PC-9 (cell line): Measurements from ENCODE around the gene GMDS. TPM values are rescaled to one million over a fixed set of nuclear protein-coding genes. Genes with fewer than 3 reads are reported as not detected.

Experiments
- BruUV-seq: library from RNA; stranded (reverse); fragments of 400-500 nt; replicated peaks from 2 replicates; lab custom pipeline; 2021; lab: Mats Ljungman, UMichigan
- CTCF ChIA-PET: fragments of 300-600 bp; sonication (Branson Sonifier 250); formaldehyde crosslinking; loops from one replicate; lab custom pipeline; 2022; ENCODE audit warnings: antibody characterized with exemption; lab: Charles Lee
- POLR2A ChIA-PET: fragments of 300-600 bp; sonication (Branson Sonifier 250); formaldehyde crosslinking; loops from one replicate; lab custom pipeline; 2022; ENCODE audit warnings: antibody characterized with exemption; ENCODE audit not compliant: unreplicated experiment; lab: Charles Lee
- DNase-seq, 2 experiments: peaks; one replicate each; pipeline versions ENCODE4 v3.0.0 to v3.0.0-alpha.2; 2015 to 2022; ENCODE audit warnings: mixed read lengths in 1 of 2
- H2AFZ ChIP-seq: fragments of 200-600 bp; sonication (generic); 2 replicates; pipeline ENCODE4 v1.8.1; 2017; ENCODE audit warnings: antibody characterized with exemption
- H3F3A ChIP-seq: fragments of 200-600 bp; sonication (generic); 2 replicates; pipeline ENCODE4 v1.8.1; 2017; ENCODE audit warnings: antibody characterized with exemption, mild to moderate bottlenecking, low read depth; ENCODE audit not compliant: insufficient read depth
- H3K27ac ChIP-seq: fragments of 200-600 bp; sonication (generic); 2 replicates; pipeline ENCODE4 v1.6.1; 2016; ENCODE audit warnings: mixed run types
- H3K27me3 ChIP-seq: fragments of 200-600 bp; sonication (generic); 2 replicates; pipeline ENCODE4 v1.6.1; 2016; ENCODE audit warnings: low read depth, mixed run types; ENCODE audit not compliant: insufficient read depth
- H3K36me3 ChIP-seq: fragments of 200-600 bp; sonication (generic); 2 replicates; pipeline ENCODE4 v1.6.1; 2016; ENCODE audit warnings: low read depth, mixed run types
- H3K4me1 ChIP-seq: fragments of 200-600 bp; sonication (generic); replicated peaks from 2 replicates; pipeline ENCODE4 v1.6.1; 2016; ENCODE audit warnings: mixed run types; ENCODE audit not compliant: insufficient read depth
- H3K4me2 ChIP-seq: fragments of 200-600 bp; sonication (generic); 2 replicates; pipeline ENCODE4 v1.6.1; 2017; ENCODE audit warnings: mixed run types
- H3K4me3 ChIP-seq: fragments of 200-600 bp; sonication (generic); 2 replicates; pipeline ENCODE4 v1.6.1; 2016; ENCODE audit warnings: mixed run types
- H3K79me2 ChIP-seq: fragments of 200-600 bp; sonication (generic); 2 replicates; pipeline ENCODE4 v1.6.1; 2017; ENCODE audit warnings: low read depth, mixed run types
- H3K9me2 ChIP-seq: fragments of 200-600 bp; sonication (generic); 2 replicates; pipeline ENCODE4 v1.8.1; 2017; ENCODE audit warnings: mild to moderate bottlenecking; ENCODE audit not compliant: insufficient read depth
- H3K9me3 ChIP-seq: fragments of 200-600 bp; sonication (generic); 2 replicates; pipeline ENCODE4 v1.8.1; 2016; ENCODE audit warnings: low read depth; ENCODE audit not compliant: insufficient read depth
- H4K20me1 ChIP-seq: fragments of 200-600 bp; sonication (generic); 2 replicates; pipeline ENCODE4 v1.8.1; 2017; ENCODE audit not compliant: insufficient read depth
- EZH2 ChIP-seq: fragments of 200-600 bp; sonication (generic); IDR thresholded peaks from 2 replicates; pipeline ENCODE4 v1.8.0; 2017; ENCODE audit warnings: antibody characterized with exemption, low read depth
- intact Hi-C: fragments of 100-400 bp; cut with micrococcal nuclease; formaldehyde crosslinking; loops from one replicate; pipeline ENCODE4 v1.10.0; 2022; ENCODE audit not compliant: unreplicated experiment
- total RNA-seq: library from RNA; stranded (reverse); gene quantifications from 2 replicates; pipeline ENCODE4 v1.2.3, GENCODE V29; 2021
- TF ChIP-seq, protein P1 (sequence below): fragments of 200-600 bp; sonication (generic); conservative IDR thresholded peaks from 2 replicates; pipeline ENCODE4 v1.6.1; 2017; ENCODE audit warnings: mixed run types, antibody characterized with exemption, mild to moderate bottlenecking, moderate library complexity

The GMDS gene
- total RNA-seq, 1 experiment from 2014 or later: 30.1 TPM

DNA sequence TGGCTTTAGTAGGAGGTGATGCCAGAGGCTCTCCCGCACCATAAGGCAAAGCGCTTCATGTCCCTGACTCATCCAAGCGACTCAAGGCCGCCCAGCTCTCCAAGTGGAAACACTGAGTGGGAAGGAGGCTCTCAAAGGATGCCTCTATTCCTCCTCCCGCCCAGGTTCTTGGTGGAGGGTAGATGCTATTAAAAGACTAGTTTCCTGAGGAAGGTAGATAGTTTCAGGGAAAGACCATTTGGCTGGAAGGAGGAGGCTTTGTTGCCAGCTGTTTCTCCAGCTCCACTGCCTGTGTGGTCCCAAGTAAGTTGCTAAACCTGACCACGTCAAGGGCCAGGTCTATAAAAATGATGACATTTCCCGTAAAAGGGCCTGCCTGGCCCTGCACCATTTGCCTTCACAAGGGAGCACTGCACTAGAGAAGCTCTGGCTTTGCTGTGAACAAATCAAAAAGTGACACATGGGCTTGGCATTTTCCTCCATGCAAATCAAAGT lies 48.2 kb downstream of the GMDS start:
- H3F3A ChIP-seq: no peaks in the 10 kb centered on the region; the same call in 1 of the 2 replicates
- H3K27me3 ChIP-seq: no peaks in the 10 kb centered on the region
- TF ChIP-seq EZH2: no peak
- TF ChIP-seq, protein P1, sequence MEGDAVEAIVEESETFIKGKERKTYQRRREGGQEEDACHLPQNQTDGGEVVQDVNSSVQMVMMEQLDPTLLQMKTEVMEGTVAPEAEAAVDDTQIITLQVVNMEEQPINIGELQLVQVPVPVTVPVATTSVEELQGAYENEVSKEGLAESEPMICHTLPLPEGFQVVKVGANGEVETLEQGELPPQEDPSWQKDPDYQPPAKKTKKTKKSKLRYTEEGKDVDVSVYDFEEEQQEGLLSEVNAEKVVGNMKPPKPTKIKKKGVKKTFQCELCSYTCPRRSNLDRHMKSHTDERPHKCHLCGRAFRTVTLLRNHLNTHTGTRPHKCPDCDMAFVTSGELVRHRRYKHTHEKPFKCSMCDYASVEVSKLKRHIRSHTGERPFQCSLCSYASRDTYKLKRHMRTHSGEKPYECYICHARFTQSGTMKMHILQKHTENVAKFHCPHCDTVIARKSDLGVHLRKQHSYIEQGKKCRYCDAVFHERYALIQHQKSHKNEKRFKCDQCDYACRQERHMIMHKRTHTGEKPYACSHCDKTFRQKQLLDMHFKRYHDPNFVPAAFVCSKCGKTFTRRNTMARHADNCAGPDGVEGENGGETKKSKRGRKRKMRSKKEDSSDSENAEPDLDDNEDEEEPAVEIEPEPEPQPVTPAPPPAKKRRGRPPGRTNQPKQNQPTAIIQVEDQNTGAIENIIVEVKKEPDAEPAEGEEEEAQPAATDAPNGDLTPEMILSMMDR: no peak
- H4K20me1 ChIP-seq: no peaks in the 10 kb centered on the region
- no peak for DNase-seq
- H3K79me2 ChIP-seq: no peaks in the 10 kb centered on the region
- no peak overlapping the region for H3K4me3 ChIP-seq
- H3K4me2 ChIP-seq: no peak overlapping the region
- no TSS peak for BruUV-seq
- no peaks in the 10 kb centered on the region for H3K9me3 ChIP-seq
- H2AFZ ChIP-seq: no peak overlapping the region
- H3K27ac ChIP-seq: no peak overlapping the region
- H3K4me1 ChIP-seq: peaks cover 9% of the 10 kb centered on the region; the same call in 1 of the 2 replicates
- no peaks in the 10 kb centered on the region for H3K9me2 ChIP-seq
- H3K36me3 ChIP-seq: no peaks in the 10 kb centered on the region
- CTCF ChIA-PET: no interaction called here
- intact Hi-C loops: loop anchor here (2.0 to 5.0 kb wide), 5 partner anchors 48 to 600 kb away; partner anchors contain the start of gene GMDS
- POLR2A ChIA-PET: no interaction called here

DNA sequence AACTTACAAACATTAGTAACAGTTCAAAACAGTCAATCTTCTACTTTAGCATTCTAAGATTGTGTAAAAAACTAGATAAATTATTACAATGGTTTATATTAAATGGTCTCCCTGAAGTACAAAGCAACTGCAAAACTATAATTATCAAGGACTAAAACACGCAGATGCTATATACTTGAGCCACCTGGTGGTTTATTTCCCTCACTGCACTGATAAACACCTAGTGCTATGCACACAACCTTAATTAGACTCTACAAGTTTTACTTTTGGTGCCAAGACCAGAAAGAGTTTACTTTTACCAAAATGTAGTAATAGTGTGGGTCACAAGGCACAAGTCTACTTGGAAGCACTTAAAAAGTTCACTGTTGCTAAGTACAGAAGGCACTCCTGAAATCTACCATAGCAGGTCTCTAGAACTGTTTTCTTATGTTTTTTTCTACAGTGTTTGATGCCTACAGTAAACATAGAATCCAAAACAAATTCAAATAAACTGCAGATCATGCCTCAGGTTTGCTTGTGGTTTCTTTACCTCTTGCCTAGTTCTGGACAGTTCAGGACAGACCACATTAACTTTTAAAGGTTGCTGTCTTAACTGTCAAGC lies 49.2 kb downstream of the GMDS start:
- no peak overlapping the region for H2AFZ ChIP-seq
- H3K4me3 ChIP-seq: no peak overlapping the region
- H3K27me3 ChIP-seq: no peaks in the 10 kb centered on the region
- no peaks in the 10 kb centered on the region for H3K9me2 ChIP-seq
- peaks cover 9% of the 10 kb centered on the region; the same call in 1 of the 2 replicates for H3K4me1 ChIP-seq
- no peaks in the 10 kb centered on the region for H3K36me3 ChIP-seq
- POLR2A ChIA-PET: interaction anchor here (0.7 kb wide), 1 partner anchor 90 kb away, joined by 7 read pairs; no protein-coding TSS in a partner anchor
- no peaks in the 10 kb centered on the region for H3K79me2 ChIP-seq
- peak in 1 of 2 experiments; percentile 17 for DNase-seq
- no peaks in the 10 kb centered on the region; the same call in 1 of the 2 replicates for H3F3A ChIP-seq
- intact Hi-C loops: loop anchor here (1.0 to 5.0 kb wide), 6 partner anchors 49 to 599 kb away; partner anchors contain the start of gene GMDS
- no peaks in the 10 kb centered on the region for H4K20me1 ChIP-seq
- no peak overlapping the region for H3K4me2 ChIP-seq
- H3K27ac ChIP-seq: no peak overlapping the region
- BruUV-seq: no TSS peak
- CTCF ChIA-PET: no interaction called here
- no peaks in the 10 kb centered on the region for H3K9me3 ChIP-seq
- TF ChIP-seq, protein P1: peak; percentile 73
- no peak for TF ChIP-seq EZH2

DNA sequence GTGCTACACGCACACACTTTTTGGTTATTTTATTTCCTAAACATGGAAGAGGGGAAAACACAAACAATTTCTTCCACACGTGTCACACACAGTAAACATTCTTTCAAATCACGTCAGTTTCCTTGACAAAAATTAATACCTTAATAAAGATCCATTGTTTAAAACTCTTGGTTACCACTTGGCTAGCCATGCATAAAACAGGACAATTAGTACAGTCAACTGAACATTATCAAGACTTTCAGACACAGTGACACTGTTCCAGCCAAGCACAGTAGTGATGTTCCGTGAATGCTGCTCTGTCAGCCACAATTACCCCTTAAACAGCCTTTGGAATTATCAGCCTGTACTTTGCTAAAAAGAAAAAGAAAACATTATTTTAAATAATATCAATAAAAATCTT lies 50.8 kb downstream of the GMDS start:
- Histone ChIP-seq H3K36me3 (no peaks in the 10 kb centered on the region), H3K9me2 (no peaks in the 10 kb centered on the region), H3K27me3 (no peaks in the 10 kb centered on the region), H3K27ac (no peak overlapping the region), H3F3A (no peaks in the 10 kb centered on the region; the same call in 1 of the 2 replicates), H4K20me1 (no peaks in the 10 kb centered on the region), H3K9me3 (no peaks in the 10 kb centered on the region), H3K4me2 (no peak overlapping the region), H3K79me2 (no peaks in the 10 kb centered on the region), H2AFZ (no peak overlapping the region), H3K4me3 (no peak overlapping the region), H3K4me1 (peaks cover 9% of the 10 kb centered on the region; the same call in 1 of the 2 replicates)
- intact Hi-C loops: loop anchor here (1.0 to 5.0 kb wide), 2 partner anchors 160 to 438 kb away; no protein-coding TSS in a partner anchor
- POLR2A ChIA-PET: no interaction called here
- no peak for DNase-seq
- no TSS peak for BruUV-seq
- CTCF ChIA-PET: no interaction called here
- no peak for TF ChIP-seq EZH2
- TF ChIP-seq, protein P1: no peak
